ENCODE data around the gene FRK.

GRCh38 chr6:116040993-116041392 is 19.7 kb downstream of the FRK start:
- TF ChIP-seq, protein P1, sequence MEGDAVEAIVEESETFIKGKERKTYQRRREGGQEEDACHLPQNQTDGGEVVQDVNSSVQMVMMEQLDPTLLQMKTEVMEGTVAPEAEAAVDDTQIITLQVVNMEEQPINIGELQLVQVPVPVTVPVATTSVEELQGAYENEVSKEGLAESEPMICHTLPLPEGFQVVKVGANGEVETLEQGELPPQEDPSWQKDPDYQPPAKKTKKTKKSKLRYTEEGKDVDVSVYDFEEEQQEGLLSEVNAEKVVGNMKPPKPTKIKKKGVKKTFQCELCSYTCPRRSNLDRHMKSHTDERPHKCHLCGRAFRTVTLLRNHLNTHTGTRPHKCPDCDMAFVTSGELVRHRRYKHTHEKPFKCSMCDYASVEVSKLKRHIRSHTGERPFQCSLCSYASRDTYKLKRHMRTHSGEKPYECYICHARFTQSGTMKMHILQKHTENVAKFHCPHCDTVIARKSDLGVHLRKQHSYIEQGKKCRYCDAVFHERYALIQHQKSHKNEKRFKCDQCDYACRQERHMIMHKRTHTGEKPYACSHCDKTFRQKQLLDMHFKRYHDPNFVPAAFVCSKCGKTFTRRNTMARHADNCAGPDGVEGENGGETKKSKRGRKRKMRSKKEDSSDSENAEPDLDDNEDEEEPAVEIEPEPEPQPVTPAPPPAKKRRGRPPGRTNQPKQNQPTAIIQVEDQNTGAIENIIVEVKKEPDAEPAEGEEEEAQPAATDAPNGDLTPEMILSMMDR (optimal IDR thresholded peaks at IDR 0.05 in 1 of 3, IDR thresholded peaks at IDR 0.05 in 1 of 3, conservative IDR thresholded peaks at IDR 0.05 in 1 of 3; ENCODE audit: extremely low read depth in 1 of 3, insufficient read depth in 2 of 3, low read length in 3 of 3): no peak
- TF ChIP-seq EZH2 (IDR thresholded peaks at IDR 0.05; ENCODE audit: low read length): no peak

All from keratinocyte (primary cell).